DND-41 (cell line): ENCODE data around the gene CDHR3.
A peak's percentile ranks its signal among the peaks of the same experiment; 100 is the strongest.

Experiments used
- ATAC-seq: fragments of 200-7000 bp; cut with Tn5 transposase; 3 replicates; pipeline ENCODE4 v1.9.1; 2021; ENCODE audit warnings: low read depth; ENCODE audit not compliant: insufficient read depth
- DNase-seq: peaks from one replicate; pipeline ENCODE4 v3.0.0-alpha.2; 2020
- H2AFZ ChIP-seq: 2 replicates; pipeline ENCODE4 v1.6.0; 2012; ENCODE audit warnings: low read depth, low read length
- H3K27ac ChIP-seq: 2 replicates; pipeline ENCODE4 v1.5.1; 2012; ENCODE audit warnings: low read length, inconsistent platforms
- H3K27me3 ChIP-seq: fragments of 200-600 bp; sonication (generic); 2 replicates; pipeline ENCODE4 v1.6.0; 2012; ENCODE audit warnings: low read length, mild to moderate bottlenecking, inconsistent platforms; ENCODE audit not compliant: insufficient read depth, poor library complexity
- H3K36me3 ChIP-seq: 2 replicates; pipeline ENCODE4 v1.5.1; 2012; ENCODE audit warnings: low read length, inconsistent platforms; ENCODE audit not compliant: insufficient read depth
- H3K4me1 ChIP-seq: 2 replicates; pipeline ENCODE4 v1.5.1; 2012; ENCODE audit warnings: mild to moderate bottlenecking, low read length; ENCODE audit not compliant: insufficient read depth
- H3K4me2 ChIP-seq: 2 replicates; pipeline ENCODE4 v1.6.0; 2012; ENCODE audit warnings: mild to moderate bottlenecking, moderate library complexity, low read length, inconsistent platforms; ENCODE audit not compliant: insufficient read depth
- H3K4me3 ChIP-seq, 2 experiments: fragments of 200-600 bp in 1 of 2; shearing (Covaris generic) in 1 of 2; 2 replicates each; pipeline ENCODE4 v1.5.1; 2012 to 2016; ENCODE audit warnings: inconsistent platforms in 2 of 2, low read length in 2 of 2, mild to moderate bottlenecking in 2 of 2, low read depth in 1 of 2, moderate library complexity in 1 of 2
- H3K79me2 ChIP-seq: 2 replicates; pipeline ENCODE4 v1.6.0; 2012; ENCODE audit warnings: low read length, inconsistent platforms; ENCODE audit not compliant: insufficient read depth
- H3K9ac ChIP-seq: 2 replicates; pipeline ENCODE4 v1.6.0; 2012; ENCODE audit warnings: low read depth, mild to moderate bottlenecking, inconsistent platforms, low read length, moderate library complexity
- H3K9me3 ChIP-seq: 2 replicates; pipeline ENCODE4 v1.5.1; 2012; ENCODE audit warnings: low read length, moderate library complexity, mild to moderate bottlenecking, inconsistent platforms; ENCODE audit not compliant: insufficient read depth, severe bottlenecking
- H4K20me1 ChIP-seq: 2 replicates; pipeline ENCODE4 v1.6.0; 2012; ENCODE audit warnings: low read length; ENCODE audit not compliant: insufficient read depth
- EZH2 ChIP-seq: IDR thresholded peaks from 3 replicates; pipeline ENCODE4 v1.6.1; 2012; ENCODE audit warnings: borderline replicate concordance, low read depth, mild to moderate bottlenecking, moderate library complexity, low read length, inconsistent platforms; ENCODE audit not compliant: severe bottlenecking
- TF ChIP-seq, protein P1 (sequence below): IDR thresholded peaks from 2 replicates; pipeline ENCODE4 v1.5.1; 2012; ENCODE audit warnings: borderline replicate concordance, low read length, moderate library complexity, mild to moderate bottlenecking; ENCODE audit not compliant: poor library complexity, severe bottlenecking; ENCODE audit errors: extremely low read depth

The CDHR3 gene

GRCh38 chr7:106071999-106072714, 109.1 kb downstream of the CDHR3 start:
- H3K9ac ChIP-seq: peak overlapping the region; percentile 62
- peak overlapping the region; percentile 72 for H3K4me2 ChIP-seq
- no peaks in the 10 kb centered on the region for H3K27me3 ChIP-seq
- H3K27ac ChIP-seq: peak overlapping the region; percentile 100
- H3K9me3 ChIP-seq: no peaks in the 10 kb centered on the region
- ATAC-seq: peak; percentile 15
- H3K4me1 ChIP-seq: peaks cover 65% of the 10 kb centered on the region
- no peaks in the 10 kb centered on the region for H3K36me3 ChIP-seq
- H3K4me3 ChIP-seq: peak overlapping the region in 1 of 2 experiments; percentile 56; a peak in 2 of 4 replicates
- no peaks in the 10 kb centered on the region for H4K20me1 ChIP-seq
- H2AFZ ChIP-seq: peak overlapping the region; percentile 70
- no peak for DNase-seq
- no peaks in the 10 kb centered on the region for H3K79me2 ChIP-seq
- TF ChIP-seq EZH2: no peak
- TF ChIP-seq, protein P1, sequence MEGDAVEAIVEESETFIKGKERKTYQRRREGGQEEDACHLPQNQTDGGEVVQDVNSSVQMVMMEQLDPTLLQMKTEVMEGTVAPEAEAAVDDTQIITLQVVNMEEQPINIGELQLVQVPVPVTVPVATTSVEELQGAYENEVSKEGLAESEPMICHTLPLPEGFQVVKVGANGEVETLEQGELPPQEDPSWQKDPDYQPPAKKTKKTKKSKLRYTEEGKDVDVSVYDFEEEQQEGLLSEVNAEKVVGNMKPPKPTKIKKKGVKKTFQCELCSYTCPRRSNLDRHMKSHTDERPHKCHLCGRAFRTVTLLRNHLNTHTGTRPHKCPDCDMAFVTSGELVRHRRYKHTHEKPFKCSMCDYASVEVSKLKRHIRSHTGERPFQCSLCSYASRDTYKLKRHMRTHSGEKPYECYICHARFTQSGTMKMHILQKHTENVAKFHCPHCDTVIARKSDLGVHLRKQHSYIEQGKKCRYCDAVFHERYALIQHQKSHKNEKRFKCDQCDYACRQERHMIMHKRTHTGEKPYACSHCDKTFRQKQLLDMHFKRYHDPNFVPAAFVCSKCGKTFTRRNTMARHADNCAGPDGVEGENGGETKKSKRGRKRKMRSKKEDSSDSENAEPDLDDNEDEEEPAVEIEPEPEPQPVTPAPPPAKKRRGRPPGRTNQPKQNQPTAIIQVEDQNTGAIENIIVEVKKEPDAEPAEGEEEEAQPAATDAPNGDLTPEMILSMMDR: no peak

DNA sequence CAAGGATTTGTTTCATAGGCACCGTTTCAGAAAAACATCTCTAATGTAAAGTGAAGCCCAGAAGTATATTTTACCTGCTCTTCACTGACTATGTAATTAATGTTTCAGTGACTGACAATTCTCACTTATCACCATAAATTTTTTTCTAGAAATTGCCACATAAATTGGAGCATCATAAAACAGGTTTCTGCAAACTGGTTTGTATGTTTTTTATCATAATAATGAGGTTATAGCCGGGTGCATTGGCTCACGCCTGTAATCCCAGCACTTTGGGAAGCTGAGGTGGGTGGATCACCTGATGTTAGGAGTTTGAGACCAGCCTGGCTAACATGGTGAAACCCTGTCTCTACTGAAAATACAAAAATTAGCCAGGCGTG, 109.6 kb downstream of the CDHR3 start:
- Histone ChIP-seq H4K20me1 (no peaks in the 10 kb centered on the region), H3K9ac (peak overlapping the region; percentile 62), H2AFZ (peak overlapping the region; percentile 70), H3K4me1 (peaks cover 65% of the 10 kb centered on the region), H3K27ac (peak overlapping the region; percentile 100), H3K4me3 (no peak overlapping the region), H3K4me2 (peak overlapping the region; percentile 72; the same call in 1 of the 2 replicates), H3K79me2 (no peaks in the 10 kb centered on the region), H3K27me3 (no peaks in the 10 kb centered on the region), H3K36me3 (no peaks in the 10 kb centered on the region), H3K9me3 (no peaks in the 10 kb centered on the region)
- ATAC-seq (no peak), DNase-seq (no peak)
- no peak for TF ChIP-seq EZH2
- TF ChIP-seq, protein P1: no peak

DNA sequence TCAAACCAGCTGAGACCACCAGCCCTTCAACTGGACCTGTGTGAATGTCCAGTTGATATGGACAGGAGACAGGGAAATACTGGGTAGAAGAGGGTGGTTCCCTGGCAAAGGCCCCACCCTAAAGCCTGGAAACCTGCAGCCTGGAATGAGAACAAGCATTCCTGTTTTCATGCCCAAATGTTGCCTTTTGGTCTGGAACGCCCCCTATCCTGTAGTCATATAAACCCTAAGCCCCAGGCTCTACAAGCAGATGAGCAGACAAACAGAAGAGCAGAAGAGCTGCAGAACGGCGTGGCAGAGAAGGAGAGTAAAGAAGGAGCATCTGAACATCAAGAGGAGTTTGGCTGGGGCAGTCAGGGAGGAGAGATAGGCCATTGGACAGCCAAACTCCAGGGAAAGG, 110.6 kb downstream of the CDHR3 start:
- peaks cover 58% of the 10 kb centered on the region for H3K4me1 ChIP-seq
- no peak for TF ChIP-seq EZH2
- no peak overlapping the region for H3K9ac ChIP-seq

DNA sequence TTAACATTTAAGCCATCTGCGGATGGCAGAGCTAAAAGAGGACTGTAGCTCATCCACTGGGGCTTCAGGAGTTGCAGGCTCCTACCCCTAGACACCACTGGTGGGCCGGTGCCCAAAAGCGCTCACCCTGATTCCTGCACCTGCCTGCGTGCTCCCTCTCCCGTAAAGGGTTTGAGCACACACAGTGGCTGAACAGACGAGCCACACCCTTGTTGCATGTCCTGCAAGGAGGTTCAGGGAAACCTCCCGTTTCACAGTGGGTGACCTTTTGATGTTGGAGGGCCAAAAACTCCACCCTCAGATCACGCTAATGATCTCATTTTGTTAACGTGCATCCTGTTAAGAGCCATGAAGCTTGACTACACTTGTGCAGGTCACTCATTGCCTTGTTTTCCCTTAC, 111.2 kb downstream of the CDHR3 start:
- TF ChIP-seq, protein P1: no peak
- no peak for TF ChIP-seq EZH2
- DNase-seq (no peak), ATAC-seq (no peak)
- Histone ChIP-seq H3K4me1 (peaks cover 54% of the 10 kb centered on the region), H3K4me3 (no peak overlapping the region), H3K79me2 (no peaks in the 10 kb centered on the region), H3K9me3 (no peaks in the 10 kb centered on the region), H3K4me2 (no peak overlapping the region), H3K36me3 (no peaks in the 10 kb centered on the region), H2AFZ (peak overlapping the region; percentile 35; the same call in 1 of the 2 replicates), H3K9ac (no peak overlapping the region), H3K27me3 (no peaks in the 10 kb centered on the region), H3K27ac (peak overlapping the region; percentile 100), H4K20me1 (no peaks in the 10 kb centered on the region)

More for the DNA sequence above, 110.6 kb downstream of the CDHR3 start:
- Histone ChIP-seq H3K79me2 (no peaks in the 10 kb centered on the region), H2AFZ (peak overlapping the region; percentile 32; the same call in 1 of the 2 replicates), H3K27me3 (no peaks in the 10 kb centered on the region), H3K9me3 (no peaks in the 10 kb centered on the region), H3K27ac (peak overlapping the region; percentile 100), H3K36me3 (no peaks in the 10 kb centered on the region), H3K4me3 (no peak overlapping the region), H4K20me1 (no peaks in the 10 kb centered on the region), H3K4me2 (no peak overlapping the region)
- ATAC-seq: no peak
- no peak for DNase-seq
